ENCODE data around the gene GTF2IRD1.
"Not testable (repeated sequence)": the region's sequence is repeated elsewhere in the genome, so short reads cannot be mapped to it uniquely, and the experiment has no call there.

GRCh38 chr7:74563639-74564038 is 109.9 kb downstream of the GTF2IRD1 start:
- not testable (repeated sequence) for TF ChIP-seq POLR2A (IDR thresholded peaks at IDR 0.05); CTCF (IDR thresholded peaks at IDR 0.05 in 4 of 5, conservative IDR thresholded peaks at IDR 0.05 in 1 of 5)

Data from gastrocnemius medialis (tissue), 4 donors.